Non-pigmented ciliary epithelial cell (primary cell): ENCODE results near the gene DNAI1.
"Not testable (repeated sequence)": the region's sequence is repeated elsewhere in the genome, so short reads cannot be mapped to it uniquely, and the experiment has no call there.

Experiments used
- DNase-seq: peaks from one replicate; pipeline ENCODE4 v3.0.0-alpha.2; 2010; ENCODE audit warnings: low read depth

The DNAI1 gene

DNA sequence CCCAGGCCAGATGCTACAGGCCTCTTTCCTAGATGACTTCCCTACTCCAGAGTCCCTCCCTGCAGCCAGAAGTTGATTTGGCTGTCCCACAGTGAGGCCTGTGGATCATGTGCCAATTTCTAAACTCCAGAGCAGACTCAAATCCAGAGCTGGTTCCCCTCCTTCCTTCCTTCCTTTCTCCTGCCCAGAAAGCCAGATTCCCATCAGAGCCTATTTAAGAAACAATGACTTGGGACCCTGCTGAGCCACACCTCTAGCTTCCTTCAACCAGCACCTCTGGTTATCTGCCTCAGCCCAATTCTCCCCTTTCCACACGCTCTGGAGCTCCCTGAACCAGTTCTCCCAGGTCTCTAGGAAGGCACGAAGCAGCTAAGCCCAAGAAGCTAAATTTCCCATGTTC is 7.5 kb upstream of the DNAI1 start:
- DNase-seq = no peak

DNA sequence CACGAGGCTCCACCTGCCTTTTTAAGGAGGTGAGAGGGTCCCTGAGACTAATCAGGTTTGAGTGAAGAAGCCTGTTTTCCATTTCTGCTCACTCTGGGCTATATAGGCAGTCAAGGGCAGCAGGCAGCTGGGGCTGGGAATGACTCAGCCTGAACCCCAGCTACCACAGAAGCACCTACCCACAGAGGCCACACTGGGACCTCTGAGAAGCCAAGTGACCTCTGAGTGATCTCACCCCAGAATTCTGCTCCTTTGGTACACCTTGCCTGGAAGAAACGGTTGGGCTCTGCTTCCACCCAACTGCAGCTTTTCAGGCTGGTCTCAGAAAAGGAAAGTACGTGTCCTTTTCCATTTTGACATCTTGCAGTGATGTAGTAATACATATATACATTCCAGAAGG is 7.1 kb upstream of the DNAI1 start:
- no peak for DNase-seq

GRCh38 chr9:34452568-34452967 is 6.0 kb upstream of the DNAI1 start:
- no peak for DNase-seq

GRCh38 chr9:34454571-34455065 is 4.0 kb upstream of the DNAI1 start:
- no peak for DNase-seq

DNA sequence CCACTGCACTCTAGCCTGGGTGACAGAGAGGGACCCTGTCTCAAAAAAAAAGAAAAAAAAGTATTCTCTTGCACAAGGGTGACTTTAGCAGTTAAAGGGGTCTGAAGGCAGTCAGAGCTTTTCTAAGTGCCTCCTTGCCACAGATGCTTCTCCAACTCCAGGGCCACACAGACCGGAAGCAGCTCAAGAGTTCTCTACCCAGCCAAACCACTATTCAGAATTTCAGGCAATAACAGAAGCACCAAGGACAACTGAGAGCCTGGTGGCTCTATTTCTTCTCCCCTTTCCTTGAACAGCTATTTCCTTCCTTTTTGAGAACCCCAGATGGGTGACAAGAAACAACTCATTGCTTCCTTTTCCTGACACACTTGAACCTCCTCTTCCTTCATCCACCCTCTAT is 2.5 kb upstream of the DNAI1 start:
- no peak for DNase-seq

- no peak for DNase-seq
Measured at GRCh38 chr9:34456746-34457145, 1.9 kb upstream of the DNAI1 start.

GRCh38 chr9:34457266-34458012 is 1.2 kb upstream of the DNAI1 start:
- DNase-seq = no peak

GRCh38 chr9:34458959-34459340 is 345 bp downstream of the DNAI1 start:
- no peak for DNase-seq

- no peak for DNase-seq
Measured at GRCh38 chr9:34459356-34459755, 751 bp downstream of the DNAI1 start.

DNA sequence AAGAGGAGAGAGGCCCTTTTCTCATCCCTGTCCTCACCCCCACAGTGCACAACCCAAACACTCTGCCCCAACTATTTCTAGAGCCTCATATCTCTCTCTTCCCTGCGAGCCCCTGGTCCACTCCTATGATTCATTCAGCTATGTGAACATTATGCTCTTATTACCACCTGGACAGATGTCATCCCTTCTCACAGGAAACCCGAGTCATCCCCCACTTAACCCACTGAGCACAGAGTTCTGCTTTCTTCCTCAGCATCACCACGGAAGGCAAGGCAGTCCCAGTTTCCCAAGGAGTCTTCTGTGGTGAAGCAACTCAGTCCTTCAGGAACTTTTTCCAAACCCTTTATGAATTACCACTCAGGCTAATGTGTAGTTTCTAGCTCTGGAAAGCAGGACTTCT is 1.3 kb downstream of the DNAI1 start:
- DNase-seq = no peak

GRCh38 chr9:34463098-34463900 is 4.7 kb downstream of the DNAI1 start:
- DNase-seq = no peak

GRCh38 chr9:34463901-34464232 is 5.3 kb downstream of the DNAI1 start:
- DNase-seq = no peak

DNA sequence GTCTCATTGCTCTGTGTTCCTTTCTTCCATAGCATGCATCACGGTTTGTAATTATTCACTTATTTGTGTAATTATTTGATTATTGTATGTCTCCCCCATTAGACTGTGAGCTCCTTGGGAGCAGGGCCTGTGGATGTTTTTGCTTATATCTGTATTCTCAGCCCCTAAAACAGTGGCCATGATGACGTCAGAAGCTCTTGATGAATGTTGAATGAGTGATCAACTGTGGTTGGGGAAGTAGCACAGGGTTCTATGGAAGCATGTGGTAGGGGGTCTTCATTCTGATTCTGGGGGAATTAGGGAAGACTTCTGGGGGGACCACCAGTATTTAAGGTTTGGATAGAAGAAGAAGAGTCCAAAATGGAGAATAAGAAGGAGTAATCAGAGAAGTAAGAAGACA is 6.0 kb downstream of the DNAI1 start:
- DNase-seq = no peak

- DNase-seq = no peak
Measured at GRCh38 chr9:34465468-34465867, 6.9 kb downstream of the DNAI1 start.

DNA sequence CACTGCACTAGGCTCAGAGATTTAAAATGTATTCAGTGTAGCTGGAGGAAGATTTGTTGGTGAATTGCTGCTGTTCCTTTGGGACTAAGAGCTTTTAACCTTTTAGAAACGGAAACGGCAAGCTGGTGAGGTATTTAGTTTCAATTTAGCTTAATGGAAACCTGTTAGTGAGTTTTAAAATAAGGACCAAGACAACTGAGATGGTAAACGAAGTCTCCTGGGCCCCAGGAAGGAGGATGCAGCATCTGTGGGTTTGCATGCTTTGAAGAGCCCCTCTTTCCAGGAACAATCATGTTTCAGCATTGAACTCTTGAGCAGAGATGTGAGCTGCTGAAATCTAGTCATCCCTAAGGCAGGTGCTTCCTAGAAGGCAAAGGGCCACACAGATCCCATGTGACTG is 16.5 kb downstream of the DNAI1 start:
- no peak for DNase-seq

DNA sequence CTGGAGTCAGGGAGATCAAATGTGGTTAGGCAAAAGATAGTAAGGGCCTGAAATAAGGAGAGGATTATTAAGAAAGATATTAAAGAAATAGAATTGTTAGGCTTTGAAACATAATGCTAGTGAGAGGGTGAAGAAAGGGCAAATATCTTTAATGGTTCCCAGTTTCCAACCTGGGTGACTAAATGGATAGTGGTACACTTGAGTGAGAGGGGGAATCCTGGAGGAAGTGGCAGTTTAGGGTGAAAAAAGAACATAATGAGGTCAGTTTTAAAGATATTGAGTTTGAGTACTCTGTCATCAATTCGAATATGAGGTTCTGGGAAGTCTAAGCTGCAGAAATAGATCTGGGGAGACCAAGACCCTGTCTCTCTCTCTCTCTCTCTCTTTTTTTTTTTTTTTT is 18.9 kb downstream of the DNAI1 start:
- DNase-seq = no peak

GRCh38 chr9:34479431-34479866 is 20.8 kb downstream of the DNAI1 start:
- no peak for DNase-seq

DNA sequence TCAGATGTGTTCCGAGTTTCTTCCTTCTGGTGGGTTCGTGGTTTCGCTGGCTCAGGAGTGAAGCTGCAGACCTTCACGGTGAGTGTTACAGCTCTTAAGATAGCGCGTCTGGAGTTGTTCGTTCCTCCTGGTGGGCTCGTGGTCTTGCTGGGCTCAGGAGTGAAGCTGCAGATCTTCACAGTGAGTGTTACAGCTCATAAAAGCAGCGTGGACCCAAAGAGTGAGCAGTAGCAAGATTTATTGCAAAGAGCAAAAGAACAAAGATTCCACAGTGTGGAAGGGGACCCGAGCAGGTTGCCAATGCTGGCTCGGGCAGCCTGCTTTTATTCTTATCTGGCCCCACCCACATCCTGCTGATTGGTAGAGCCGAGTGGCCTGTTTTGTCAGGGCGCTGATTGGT is 23.0 kb downstream of the DNAI1 start:
- DNase-seq = not testable (repeated sequence)

DNA sequence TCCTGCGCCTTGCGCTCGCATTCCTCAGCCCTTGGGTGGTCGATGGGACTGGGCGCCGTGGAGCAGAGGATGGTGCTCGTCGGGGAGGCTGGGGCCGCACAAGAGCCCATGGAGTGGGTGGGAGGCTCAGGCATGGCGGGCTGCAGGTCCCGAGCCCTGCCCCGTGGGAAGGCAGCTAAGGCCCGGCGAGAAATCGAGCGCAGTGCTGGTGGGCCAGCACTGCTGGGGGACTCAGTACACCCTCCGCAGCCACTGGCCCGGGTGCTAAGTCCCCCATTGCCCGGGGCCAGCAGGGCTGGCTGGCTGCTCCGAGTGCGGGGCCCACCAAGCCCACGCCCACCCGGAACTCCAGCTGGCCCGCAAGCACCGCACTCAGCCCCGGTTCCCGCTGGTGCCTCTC is 24.1 kb downstream of the DNAI1 start:
- not testable (repeated sequence) for DNase-seq

GRCh38 chr9:34484678-34485077 is 26.1 kb downstream of the DNAI1 start:
- DNase-seq = no peak

DNA sequence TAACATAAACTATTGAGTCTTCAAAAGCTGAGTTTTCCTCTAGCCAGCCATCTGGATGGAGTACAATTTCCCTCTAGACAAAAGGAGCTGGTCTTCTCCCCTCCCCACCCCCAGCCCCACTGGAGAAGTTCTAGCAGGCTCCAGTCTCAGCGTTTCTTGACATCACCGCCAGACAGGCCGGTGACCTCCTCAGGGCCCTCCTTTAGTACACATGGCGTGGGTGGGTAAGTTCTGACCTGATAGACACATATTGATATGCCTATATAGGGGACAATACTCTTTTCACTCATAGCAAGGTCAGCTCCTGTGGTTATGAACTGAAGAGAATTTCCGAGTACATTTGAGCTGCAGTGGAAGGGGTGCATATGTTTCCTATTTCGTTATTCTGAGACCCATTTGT is 27.2 kb downstream of the DNAI1 start:
- DNase-seq = no peak

DNA sequence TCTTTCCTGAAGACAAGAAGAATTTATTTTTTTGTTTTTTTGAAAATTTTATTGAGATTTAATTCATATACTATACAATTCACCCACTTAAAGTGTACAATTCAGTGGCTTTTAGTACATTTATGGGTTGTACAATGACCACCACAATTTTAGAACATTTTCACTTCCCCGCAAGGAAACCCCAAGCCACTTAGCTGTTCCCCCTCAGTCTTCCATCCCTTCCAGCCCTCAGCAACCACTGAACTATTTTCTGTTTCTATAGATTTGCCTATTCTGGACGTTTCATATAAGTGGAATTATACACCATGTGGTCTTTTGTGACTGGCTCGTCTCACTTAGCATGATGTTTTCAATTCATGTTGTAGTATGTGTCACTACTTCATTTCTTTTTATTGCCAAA is 28.0 kb downstream of the DNAI1 start:
- no peak for DNase-seq

DNA sequence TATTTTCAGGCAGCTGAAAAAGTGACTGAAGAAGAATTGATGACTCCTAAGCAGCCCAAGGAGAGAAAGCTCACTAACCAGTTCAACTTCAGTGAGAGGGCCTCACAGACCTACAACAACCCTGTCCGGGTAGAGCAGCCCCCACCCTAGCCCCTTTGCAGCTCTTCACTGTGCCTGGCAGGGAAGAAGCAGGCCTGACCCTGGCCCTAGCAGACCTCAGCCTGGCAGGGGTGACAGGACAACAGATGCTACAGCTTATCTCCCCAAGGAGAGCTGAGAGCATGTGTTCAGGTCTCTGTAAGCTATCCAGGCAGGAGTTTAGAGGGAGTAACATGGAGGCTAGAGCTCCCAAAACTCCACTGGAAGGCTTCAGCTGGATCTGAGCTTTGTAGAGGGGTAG is 31.8 kb downstream of the DNAI1 start:
- no peak for DNase-seq

DNA sequence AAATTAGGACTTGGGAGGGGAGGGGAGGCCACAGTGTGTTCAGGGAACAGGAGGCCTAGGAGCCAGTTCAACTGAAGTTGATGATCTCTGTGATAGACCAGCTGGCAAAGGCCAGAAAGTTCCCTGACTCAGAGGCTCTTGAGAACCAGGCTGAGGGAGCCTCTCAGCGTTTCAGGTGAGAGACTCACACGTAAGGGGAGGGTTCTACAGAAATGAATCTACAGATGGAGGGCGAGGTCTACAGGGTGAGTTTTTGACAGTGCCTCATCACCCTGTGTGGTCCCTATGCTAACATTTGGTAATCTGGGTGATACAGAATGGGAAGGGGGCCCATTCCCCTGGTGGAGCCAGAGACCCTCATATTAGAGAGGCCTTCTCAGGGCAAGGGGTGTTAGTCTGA is 32.2 kb downstream of the DNAI1 start:
- DNase-seq = no peak
